ENCODE measurements around the gene KMT2C.

Gene KMT2C

DNA sequence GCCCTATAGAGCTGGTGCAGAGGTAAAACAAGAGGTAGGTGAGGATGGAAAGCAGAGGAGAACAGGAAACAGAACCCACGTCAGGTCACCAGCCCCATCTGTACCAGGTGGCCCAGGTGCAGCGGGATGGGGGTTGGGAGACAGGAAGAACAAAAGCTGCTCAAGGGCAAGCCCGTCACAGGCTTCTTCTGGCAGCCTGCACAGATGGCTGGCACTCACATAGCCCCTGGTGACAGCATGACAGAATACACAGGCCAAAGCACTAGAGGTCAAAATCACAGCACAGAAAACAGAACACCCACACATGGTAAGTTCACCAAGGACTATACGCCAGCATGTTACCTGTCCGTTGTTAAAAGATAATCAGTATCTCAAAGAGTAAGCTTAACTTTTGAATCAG, 283.5 kb downstream of the KMT2C start:
- TF ChIP-seq, protein P1, sequence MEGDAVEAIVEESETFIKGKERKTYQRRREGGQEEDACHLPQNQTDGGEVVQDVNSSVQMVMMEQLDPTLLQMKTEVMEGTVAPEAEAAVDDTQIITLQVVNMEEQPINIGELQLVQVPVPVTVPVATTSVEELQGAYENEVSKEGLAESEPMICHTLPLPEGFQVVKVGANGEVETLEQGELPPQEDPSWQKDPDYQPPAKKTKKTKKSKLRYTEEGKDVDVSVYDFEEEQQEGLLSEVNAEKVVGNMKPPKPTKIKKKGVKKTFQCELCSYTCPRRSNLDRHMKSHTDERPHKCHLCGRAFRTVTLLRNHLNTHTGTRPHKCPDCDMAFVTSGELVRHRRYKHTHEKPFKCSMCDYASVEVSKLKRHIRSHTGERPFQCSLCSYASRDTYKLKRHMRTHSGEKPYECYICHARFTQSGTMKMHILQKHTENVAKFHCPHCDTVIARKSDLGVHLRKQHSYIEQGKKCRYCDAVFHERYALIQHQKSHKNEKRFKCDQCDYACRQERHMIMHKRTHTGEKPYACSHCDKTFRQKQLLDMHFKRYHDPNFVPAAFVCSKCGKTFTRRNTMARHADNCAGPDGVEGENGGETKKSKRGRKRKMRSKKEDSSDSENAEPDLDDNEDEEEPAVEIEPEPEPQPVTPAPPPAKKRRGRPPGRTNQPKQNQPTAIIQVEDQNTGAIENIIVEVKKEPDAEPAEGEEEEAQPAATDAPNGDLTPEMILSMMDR (IDR thresholded peaks at IDR 0.05; ENCODE audit: extremely low read depth, insufficient read depth, missing control alignments) = no peak
- no peak for DNase-seq (ENCODE audit: low spot score)
- in situ Hi-C loops (cut with MboI; ENCODE audit: low pct_unique_long_range_greater_than_20kb, low sequenced_read_pairs, unreplicated experiment) = no loop called here

DNA sequence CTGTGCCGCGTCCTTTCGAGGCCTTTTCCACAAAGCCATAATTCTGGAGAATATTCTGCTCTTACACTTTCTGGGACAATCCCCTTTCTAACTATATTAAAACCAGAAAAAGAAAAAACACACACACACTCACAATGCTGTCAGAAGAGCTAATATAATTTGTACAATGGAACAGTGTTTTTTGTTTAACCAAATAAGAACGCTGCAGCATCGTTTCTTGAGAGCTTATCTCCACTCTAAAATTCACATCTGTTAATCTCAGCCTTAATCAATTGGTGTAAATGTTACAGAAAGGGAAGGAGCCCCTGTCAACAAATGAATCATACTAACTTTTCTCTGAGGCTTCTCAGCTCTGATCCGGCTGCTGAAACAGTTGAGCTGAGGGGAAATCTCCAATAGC, 286.4 kb downstream of the KMT2C start:
- no peak for DNase-seq (ENCODE audit: low spot score)
- TF ChIP-seq, protein P1 (IDR thresholded peaks at IDR 0.05; ENCODE audit: extremely low read depth, insufficient read depth, missing control alignments) = no peak
- in situ Hi-C loops (cut with MboI; ENCODE audit: low pct_unique_long_range_greater_than_20kb, low sequenced_read_pairs, unreplicated experiment) = no loop called here

DNA sequence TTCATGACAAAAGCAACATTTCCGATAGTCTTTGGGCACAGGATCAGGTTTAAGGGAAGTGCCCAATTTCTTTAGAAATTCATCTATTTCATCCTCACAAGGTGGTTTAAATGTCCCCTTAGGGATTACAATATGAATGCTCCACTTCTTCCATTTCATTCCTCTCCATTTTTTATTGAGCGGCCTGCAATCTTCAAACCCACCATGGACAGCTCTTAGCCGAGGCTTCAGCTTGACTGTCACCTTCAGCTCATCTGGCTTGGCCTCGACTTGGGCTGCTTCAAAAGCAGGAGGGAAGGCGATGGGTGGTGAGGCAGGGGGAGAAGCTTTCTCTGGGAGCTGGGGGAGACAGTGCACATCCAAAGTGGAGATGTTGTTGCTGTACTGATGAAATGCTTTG, 287.1 kb downstream of the KMT2C start:
- no peak for DNase-seq (ENCODE audit: low spot score)
- TF ChIP-seq, protein P1 (IDR thresholded peaks at IDR 0.05; ENCODE audit: extremely low read depth, insufficient read depth, missing control alignments) = no peak
- in situ Hi-C loops (cut with MboI; ENCODE audit: low pct_unique_long_range_greater_than_20kb, low sequenced_read_pairs, unreplicated experiment) = no loop called here

DNA sequence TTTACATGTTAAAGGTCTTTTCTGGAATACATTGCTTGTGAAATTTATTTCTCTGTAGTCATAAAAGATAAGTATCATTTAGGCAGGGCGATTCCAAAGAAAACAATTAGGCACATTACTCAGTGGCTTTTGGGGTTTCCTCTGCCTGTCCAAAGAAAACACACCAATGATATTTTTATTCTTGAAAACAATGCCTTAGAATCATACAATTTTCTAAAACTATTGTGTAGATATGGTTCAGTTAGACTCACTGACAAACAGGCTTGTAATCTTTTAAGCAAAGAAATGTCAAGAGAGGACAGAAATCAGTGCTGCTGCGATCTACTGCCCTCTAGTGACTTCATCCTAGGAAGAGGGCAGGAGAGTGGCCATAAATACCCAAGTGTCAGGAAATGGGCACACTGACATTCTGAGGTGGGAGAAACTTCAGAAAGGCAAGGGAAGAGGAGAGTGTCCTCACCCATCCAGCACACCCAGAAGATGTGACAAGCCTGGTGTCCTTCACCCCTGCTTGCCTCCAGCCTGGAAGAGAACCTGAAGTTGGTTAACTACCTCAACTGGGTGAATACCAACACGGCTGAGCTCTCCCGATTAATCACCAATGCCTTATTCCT, 289.8 kb downstream of the KMT2C start:
- no peak for DNase-seq (ENCODE audit: low spot score)
- in situ Hi-C loops (cut with MboI; ENCODE audit: low pct_unique_long_range_greater_than_20kb, low sequenced_read_pairs, unreplicated experiment) = no loop called here
- TF ChIP-seq, protein P1 (IDR thresholded peaks at IDR 0.05; ENCODE audit: extremely low read depth, insufficient read depth, missing control alignments) = peak; percentile 47

DNA sequence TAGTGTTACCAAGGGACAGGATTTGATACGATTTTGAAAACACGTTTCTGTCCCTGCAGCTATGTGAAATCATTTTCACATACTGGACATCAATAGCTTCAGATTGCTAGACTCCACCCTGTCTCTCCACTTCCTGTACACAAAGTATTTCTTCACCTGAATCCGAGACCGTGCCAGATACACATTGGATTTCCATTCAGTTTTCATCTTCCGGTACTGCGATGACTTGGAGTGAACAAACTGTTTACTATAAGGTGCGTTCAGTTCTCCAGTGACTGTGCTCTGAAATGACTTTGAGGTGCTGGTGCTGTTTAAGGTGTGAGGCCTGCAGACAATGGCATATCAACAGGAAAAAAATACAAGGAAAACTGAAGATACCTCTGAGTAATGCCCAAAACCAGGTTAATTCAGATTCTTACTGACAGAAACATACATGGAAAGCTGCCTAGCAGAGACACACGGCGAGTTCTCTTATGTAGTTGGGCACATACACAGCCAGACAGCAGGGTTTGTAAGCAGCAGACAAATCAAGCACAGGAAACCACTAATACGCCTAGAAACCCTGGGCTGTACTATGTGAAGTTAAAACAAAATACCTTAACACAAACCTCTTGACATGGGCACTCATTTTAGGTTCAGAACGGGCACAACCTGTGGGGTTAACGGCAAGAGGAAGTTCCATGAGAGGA, 291.1 kb downstream of the KMT2C start:
- no peak for DNase-seq (ENCODE audit: low spot score)
- TF ChIP-seq, protein P1 (IDR thresholded peaks at IDR 0.05; ENCODE audit: extremely low read depth, insufficient read depth, missing control alignments) = no peak
- in situ Hi-C loops (cut with MboI; ENCODE audit: low pct_unique_long_range_greater_than_20kb, low sequenced_read_pairs, unreplicated experiment) = no loop called here

DNA sequence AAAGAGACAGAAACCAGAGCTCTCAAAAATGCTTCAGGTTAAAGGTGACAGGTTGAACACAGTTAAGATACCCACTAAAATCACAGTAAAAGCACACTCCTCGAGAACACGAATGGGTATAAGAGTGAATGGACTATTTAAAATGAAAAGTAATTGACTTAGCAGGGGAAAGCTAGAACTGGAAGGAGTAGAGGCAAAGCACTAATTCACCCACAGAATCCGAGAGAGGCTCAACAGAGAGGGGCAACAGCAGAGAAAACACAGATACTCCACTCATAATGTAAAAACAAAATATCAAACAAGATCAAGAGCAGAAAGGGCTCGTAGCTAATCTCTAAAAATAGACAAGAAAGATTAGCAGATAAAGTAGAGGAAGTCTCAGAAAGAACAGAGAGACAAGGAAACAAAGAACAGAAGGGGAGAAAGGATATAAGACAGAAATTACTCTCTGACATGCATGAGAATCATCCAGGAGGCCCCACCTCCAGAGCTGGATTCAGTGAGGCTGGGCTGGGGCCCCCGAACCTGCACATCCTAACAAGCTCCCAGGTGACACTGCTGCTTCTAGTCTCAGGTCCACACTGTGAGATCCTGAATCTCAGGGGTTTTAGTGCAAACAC, 292.7 kb downstream of the KMT2C start:
- no peak for DNase-seq (ENCODE audit: low spot score)
- in situ Hi-C loops (cut with MboI; ENCODE audit: low pct_unique_long_range_greater_than_20kb, low sequenced_read_pairs, unreplicated experiment) = no loop called here
- TF ChIP-seq, protein P1 (IDR thresholded peaks at IDR 0.05; ENCODE audit: extremely low read depth, insufficient read depth, missing control alignments) = no peak

All from GM13977 (cell line).